ENCODE data around the gene MAP2. TPM values are rescaled to one million over a fixed set of nuclear protein-coding genes. Genes with fewer than 3 reads are reported as not detected.

The MAP2 gene
- total RNA-seq, 1 donor, result 2.2 TPM

DNA sequence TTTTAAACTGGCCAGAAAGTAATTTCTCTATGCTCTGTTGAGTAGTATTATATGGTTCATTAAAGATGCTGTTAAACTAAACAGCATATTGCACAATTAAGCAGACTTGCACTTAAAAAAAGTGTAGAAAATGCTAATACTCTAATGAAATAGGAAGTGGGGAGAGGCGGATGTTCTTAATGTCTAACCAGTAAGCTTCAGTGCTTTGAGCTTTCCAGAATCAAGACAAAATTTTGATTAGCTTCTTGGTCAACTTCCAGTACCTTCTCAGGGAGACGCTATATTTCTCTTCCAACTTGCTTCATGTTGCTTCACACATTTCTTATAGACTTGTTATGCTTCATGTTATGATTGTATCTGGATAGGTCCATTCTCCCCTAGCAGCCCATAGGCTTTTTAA is 89.1 kb downstream of the MAP2 start:
- Histone ChIP-seq H3K9me3 (ENCODE audit: low read depth, low read length) (no peaks in the 10 kb centered on the region), H3K4me1 (ENCODE audit: insufficient read depth, low read length) (no peaks in the 10 kb centered on the region), H4K20me1 (ENCODE audit: insufficient read depth, low read length) (no peaks in the 10 kb centered on the region), H3K36me3 (ENCODE audit: insufficient read depth, low read length) (no peaks in the 10 kb centered on the region), H3K4me2 (ENCODE audit: insufficient read depth, low read length) (no peak overlapping the region), H3K4me3 (ENCODE audit: insufficient read depth, low read length) (no peak overlapping the region), H3K79me2 (ENCODE audit: insufficient read depth, low read length) (no peaks in the 10 kb centered on the region), H2AFZ (ENCODE audit: low read length) (no peak overlapping the region), H3K27ac (ENCODE audit: low read depth, low read length) (no peak overlapping the region), H3K27me3 (ENCODE audit: insufficient read depth, low read length) (no peaks in the 10 kb centered on the region)
- no peak for DNase-seq (ENCODE audit: insufficient read length, low spot score, missing footprints)
- TF ChIP-seq CTCF (IDR thresholded peaks at IDR 0.05; ENCODE audit: extremely low read depth, low read depth, low read length), result no peak

GRCh38 chr2:209517436-209517835 is 93.6 kb downstream of the MAP2 start:
- no peak overlapping the region for H3K4me3 ChIP-seq (ENCODE audit: insufficient read depth, low read length)
- H3K4me1 ChIP-seq (ENCODE audit: insufficient read depth, low read length), result no peaks in the 10 kb centered on the region
- no peaks in the 10 kb centered on the region for H3K9me3 ChIP-seq (ENCODE audit: low read depth, low read length)
- H4K20me1 ChIP-seq (ENCODE audit: insufficient read depth, low read length), result no peaks in the 10 kb centered on the region
- no peak overlapping the region for H3K27ac ChIP-seq (ENCODE audit: low read depth, low read length)
- DNase-seq (ENCODE audit: insufficient read length, low spot score, missing footprints), result no peak
- H3K4me2 ChIP-seq (ENCODE audit: insufficient read depth, low read length), result no peak overlapping the region
- TF ChIP-seq CTCF (IDR thresholded peaks at IDR 0.05; ENCODE audit: extremely low read depth, low read depth, low read length), result no peak
- H3K27me3 ChIP-seq (ENCODE audit: insufficient read depth, low read length), result no peaks in the 10 kb centered on the region
- no peaks in the 10 kb centered on the region for H3K36me3 ChIP-seq (ENCODE audit: insufficient read depth, low read length)
- H2AFZ ChIP-seq (ENCODE audit: low read length), result no peak overlapping the region
- H3K79me2 ChIP-seq (ENCODE audit: insufficient read depth, low read length), result no peaks in the 10 kb centered on the region

GRCh38 chr2:209519271-209519670 is 95.4 kb downstream of the MAP2 start:
- TF ChIP-seq CTCF (IDR thresholded peaks at IDR 0.05; ENCODE audit: extremely low read depth, low read depth, low read length), result no peak
- no peaks in the 10 kb centered on the region for H3K9me3 ChIP-seq (ENCODE audit: low read depth, low read length)
- H3K79me2 ChIP-seq (ENCODE audit: insufficient read depth, low read length), result no peaks in the 10 kb centered on the region
- DNase-seq (ENCODE audit: insufficient read length, low spot score, missing footprints), result no peak
- H3K4me3 ChIP-seq (ENCODE audit: insufficient read depth, low read length), result no peak overlapping the region
- H3K27ac ChIP-seq (ENCODE audit: low read depth, low read length), result no peak overlapping the region
- no peak overlapping the region for H2AFZ ChIP-seq (ENCODE audit: low read length)
- no peaks in the 10 kb centered on the region for H3K36me3 ChIP-seq (ENCODE audit: insufficient read depth, low read length)
- H4K20me1 ChIP-seq (ENCODE audit: insufficient read depth, low read length), result no peaks in the 10 kb centered on the region
- no peaks in the 10 kb centered on the region for H3K4me1 ChIP-seq (ENCODE audit: insufficient read depth, low read length)
- no peaks in the 10 kb centered on the region for H3K27me3 ChIP-seq (ENCODE audit: insufficient read depth, low read length)
- H3K4me2 ChIP-seq (ENCODE audit: insufficient read depth, low read length), result no peak overlapping the region

- H3K9me3 ChIP-seq (ENCODE audit: low read depth, low read length), result no peaks in the 10 kb centered on the region
- no peaks in the 10 kb centered on the region for H3K27me3 ChIP-seq (ENCODE audit: insufficient read depth, low read length)
- DNase-seq (ENCODE audit: insufficient read length, low spot score, missing footprints), result no peak
- H3K27ac ChIP-seq (ENCODE audit: low read depth, low read length), result no peak overlapping the region
- H3K36me3 ChIP-seq (ENCODE audit: insufficient read depth, low read length), result no peaks in the 10 kb centered on the region
- no peaks in the 10 kb centered on the region for H3K4me1 ChIP-seq (ENCODE audit: insufficient read depth, low read length)
- TF ChIP-seq CTCF (IDR thresholded peaks at IDR 0.05; ENCODE audit: extremely low read depth, low read depth, low read length), result no peak
- no peaks in the 10 kb centered on the region for H4K20me1 ChIP-seq (ENCODE audit: insufficient read depth, low read length)
- no peak overlapping the region for H3K4me2 ChIP-seq (ENCODE audit: insufficient read depth, low read length)
- H2AFZ ChIP-seq (ENCODE audit: low read length), result no peak overlapping the region
- no peak overlapping the region for H3K4me3 ChIP-seq (ENCODE audit: insufficient read depth, low read length)
- H3K79me2 ChIP-seq (ENCODE audit: insufficient read depth, low read length), result no peaks in the 10 kb centered on the region
Measured at GRCh38 chr2:209519906-209520305, 96.1 kb downstream of the MAP2 start.
